ENCODE data around the gene ANKRD13B.

DNA sequence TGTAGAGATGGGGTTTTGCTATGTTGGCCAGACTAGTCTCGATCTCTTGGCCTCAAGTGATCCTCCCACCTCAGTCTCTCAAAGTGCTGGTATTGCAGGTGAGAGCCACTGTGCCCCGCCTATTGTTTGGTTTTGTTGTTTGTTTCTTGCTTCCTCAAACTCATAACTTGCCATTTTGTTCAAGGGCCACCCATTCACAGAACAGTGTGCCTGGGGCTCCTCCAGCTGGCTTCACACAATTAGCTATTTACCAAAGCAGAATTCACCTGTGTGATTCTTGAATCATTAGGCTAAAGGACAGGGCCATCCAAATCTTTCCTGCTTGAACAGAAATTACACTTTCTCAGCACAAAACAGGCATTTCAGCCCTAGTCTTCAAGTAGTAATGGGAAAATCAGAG is 33.3 kb upstream of the ANKRD13B start:
- TF ChIP-seq CTCF (IDR thresholded peaks at IDR 0.05) (no peak), POLR2A (IDR thresholded peaks at IDR 0.05) (no peak)

Measured in Peyer's patch (tissue), 4 donors.